Forelimb muscle (tissue), 1 donor: ENCODE measurements around the gene HOXD3. TPM values are rescaled to one million over a fixed set of nuclear protein-coding genes. Genes with fewer than 3 reads are reported as not detected.

Experiments
- DNase-seq: peaks from one replicate; pipeline ENCODE4 v3.0.0-alpha.2; 2013; ENCODE audit warnings: low read depth
- polyA plus RNA-seq: library from polyadenylated mRNA; unstranded; fragments of 120-200 nt; gene quantifications from one replicate; pipeline ENCODE4 v1.2.1, GENCODE V29; 2013; ENCODE audit not compliant: insufficient read length

The HOXD3 gene
- polyA plus RNA-seq, 1 donor: 3.3 TPM

- peak; percentile 75 for DNase-seq
These were observed 4.9 kb downstream of the HOXD3 start for GRCh38 chr2:176161825-176162626.

DNA sequence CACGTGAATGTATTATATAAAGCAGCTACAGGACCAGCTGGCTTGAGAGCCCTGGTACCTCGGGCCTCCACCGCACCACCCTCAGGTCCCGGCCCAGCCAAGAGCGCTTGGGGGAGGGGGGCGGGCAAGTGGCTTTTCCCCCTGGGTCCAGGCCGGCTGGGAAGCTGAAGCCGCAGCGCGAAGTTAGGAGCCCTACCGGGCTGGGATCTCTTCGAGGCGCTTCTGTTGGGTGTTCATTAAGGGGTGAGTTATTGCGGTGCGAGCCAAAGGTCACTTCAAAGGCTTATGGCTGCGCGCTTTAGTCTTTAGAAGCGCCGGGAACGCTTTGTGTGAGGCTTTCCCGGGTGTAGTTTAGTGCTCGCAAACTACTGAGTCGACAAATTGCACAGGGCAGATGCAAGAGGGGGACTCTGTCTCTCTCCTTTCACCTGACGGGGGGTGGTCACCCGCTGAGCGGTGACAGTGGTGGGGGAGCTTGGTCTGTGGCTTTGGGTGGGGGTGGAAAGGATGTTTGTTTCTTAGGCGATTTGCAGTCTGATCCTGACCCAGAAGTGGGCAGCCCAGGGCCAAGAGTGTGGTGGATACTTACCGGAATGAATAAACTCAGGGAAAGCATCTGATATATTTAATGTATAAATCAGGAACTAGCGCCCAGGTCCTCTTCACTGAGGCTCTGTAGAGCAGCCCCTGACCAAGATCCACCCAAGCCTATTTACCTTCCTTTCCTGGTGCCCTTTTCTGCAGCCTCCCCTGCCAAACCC, 6.0 kb downstream of the HOXD3 start:
- DNase-seq: no peak

- DNase-seq: no peak
These were observed 6.6 kb downstream of the HOXD3 start for GRCh38 chr2:176163672-176164056.

GRCh38 chr2:176164201-176164600, 7.1 kb downstream of the HOXD3 start:
- DNase-seq: no peak

GRCh38 chr2:176164611-176165369, 7.7 kb downstream of the HOXD3 start:
- DNase-seq: no peak

DNA sequence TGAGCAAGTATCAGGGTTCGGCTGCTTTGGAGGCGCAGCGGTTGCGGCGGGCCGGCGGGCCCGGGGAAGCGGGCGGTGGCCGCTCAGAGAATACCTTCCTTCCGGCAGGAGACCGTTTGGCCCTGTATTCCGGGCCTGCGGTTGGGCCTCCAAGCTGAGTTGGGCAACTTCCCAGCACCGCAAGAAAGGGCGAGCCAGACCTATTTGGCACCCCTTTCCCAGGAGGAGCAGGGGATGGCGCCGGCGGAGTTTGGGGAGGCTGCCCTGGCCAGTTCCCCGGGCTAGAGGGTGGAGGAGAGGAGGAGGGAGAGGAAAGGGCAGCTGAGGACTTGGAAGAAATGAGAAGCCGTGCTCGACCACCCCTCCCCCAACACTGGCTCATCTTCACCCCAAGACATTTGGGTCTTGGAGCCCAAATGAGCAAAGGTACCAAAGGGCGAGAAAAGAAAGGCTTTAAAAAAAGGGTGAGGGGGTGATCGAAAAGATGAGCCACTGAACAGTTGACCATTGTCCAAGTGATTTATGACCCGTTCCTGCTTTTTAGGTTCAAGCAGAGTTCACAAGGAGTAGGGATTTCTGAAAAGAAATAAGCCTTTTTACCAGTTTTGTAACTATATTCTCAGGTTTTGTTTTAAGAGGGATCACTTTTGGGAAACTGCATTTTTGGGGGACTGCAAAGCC, 8.4 kb downstream of the HOXD3 start:
- no peak for DNase-seq

DNA sequence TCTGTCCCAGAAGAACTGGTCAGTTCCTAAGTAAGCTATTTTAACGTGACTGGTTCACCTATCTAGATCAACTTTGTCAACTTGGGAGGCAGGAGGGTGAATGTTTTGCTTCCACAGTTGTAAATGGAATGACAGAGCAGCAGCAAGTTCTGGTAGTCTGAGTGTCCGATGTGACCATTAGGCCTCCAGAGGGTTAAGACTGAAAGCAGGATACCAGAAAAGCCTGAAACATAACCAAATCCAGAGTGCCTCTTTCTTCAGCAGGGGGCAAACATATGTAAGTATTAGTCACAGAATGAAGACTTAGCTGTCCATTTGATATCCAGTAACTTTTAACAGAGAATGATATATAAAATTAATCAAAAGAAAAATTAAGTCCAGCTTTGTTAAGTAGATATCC, 9.2 kb downstream of the HOXD3 start:
- no peak for DNase-seq

- no peak for DNase-seq
These were observed 10.3 kb downstream of the HOXD3 start for GRCh38 chr2:176167398-176167797.

- no peak for DNase-seq
These were observed 12.1 kb downstream of the HOXD3 start for GRCh38 chr2:176169181-176169580.

DNA sequence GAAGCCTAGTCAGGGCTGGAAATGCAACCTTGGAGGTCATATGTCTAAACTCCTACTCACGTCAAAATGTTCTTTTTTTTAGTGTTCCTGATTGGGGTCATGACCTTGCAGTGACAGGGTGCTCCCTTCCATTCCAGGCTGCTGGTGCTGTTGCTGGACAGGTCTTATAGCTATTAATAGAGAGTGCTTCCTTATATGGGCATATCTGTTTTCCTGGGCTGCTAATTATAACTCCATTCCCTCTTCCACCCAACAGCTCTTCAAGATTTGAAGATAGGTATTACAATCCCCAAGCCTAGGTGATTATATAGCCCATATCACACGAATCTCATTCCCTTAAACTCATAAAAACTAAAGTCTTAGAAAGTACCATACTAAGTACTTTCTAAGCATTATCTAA, 12.6 kb downstream of the HOXD3 start:
- no peak for DNase-seq

DNA sequence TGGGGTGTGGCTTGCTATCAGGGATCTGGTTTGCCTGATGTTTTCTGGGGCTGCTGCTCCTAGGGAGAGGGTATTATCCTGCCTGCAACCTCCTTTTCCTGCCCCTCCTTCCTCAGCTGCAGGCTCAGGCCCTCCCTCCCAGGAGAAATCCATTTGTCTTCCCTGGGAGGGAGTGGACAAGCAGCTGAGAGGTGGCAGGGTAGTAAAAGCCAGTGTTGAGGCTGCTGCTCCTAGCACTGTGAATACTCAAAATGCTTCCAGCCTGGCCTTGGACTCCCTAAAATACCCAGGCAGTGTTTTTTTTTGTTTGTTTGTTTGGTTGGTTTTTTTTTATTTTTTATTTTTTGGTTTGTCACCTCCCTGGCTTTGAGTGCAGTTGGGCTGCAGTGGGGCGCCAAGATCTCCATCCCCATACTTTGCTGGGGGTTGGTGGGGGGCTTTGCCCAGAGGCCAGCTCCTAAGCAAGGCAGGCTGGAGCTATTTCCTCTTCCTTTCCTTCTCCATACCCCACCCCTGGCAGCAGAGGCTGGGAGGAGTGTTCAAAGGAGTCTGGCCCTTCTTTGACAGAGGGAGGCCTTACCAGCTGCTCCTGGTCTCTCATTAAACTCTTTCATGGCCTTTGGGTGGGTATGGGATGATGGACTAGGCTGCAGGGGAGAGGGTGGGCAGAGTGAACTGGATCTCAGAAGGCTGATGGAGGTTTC, 13.6 kb downstream of the HOXD3 start:
- DNase-seq: no peak

- no peak for DNase-seq
These were observed 14.4 kb downstream of the HOXD3 start for GRCh38 chr2:176171351-176172006.

- no peak for DNase-seq
These were observed 15.1 kb downstream of the HOXD3 start for GRCh38 chr2:176172007-176172894.

- no peak for DNase-seq
These were observed 15.9 kb downstream of the HOXD3 start for GRCh38 chr2:176172895-176173566.

- no peak for DNase-seq
These were observed 16.7 kb downstream of the HOXD3 start for GRCh38 chr2:176173567-176174381.

GRCh38 chr2:176174382-176174823, 17.3 kb downstream of the HOXD3 start:
- no peak for DNase-seq

DNA sequence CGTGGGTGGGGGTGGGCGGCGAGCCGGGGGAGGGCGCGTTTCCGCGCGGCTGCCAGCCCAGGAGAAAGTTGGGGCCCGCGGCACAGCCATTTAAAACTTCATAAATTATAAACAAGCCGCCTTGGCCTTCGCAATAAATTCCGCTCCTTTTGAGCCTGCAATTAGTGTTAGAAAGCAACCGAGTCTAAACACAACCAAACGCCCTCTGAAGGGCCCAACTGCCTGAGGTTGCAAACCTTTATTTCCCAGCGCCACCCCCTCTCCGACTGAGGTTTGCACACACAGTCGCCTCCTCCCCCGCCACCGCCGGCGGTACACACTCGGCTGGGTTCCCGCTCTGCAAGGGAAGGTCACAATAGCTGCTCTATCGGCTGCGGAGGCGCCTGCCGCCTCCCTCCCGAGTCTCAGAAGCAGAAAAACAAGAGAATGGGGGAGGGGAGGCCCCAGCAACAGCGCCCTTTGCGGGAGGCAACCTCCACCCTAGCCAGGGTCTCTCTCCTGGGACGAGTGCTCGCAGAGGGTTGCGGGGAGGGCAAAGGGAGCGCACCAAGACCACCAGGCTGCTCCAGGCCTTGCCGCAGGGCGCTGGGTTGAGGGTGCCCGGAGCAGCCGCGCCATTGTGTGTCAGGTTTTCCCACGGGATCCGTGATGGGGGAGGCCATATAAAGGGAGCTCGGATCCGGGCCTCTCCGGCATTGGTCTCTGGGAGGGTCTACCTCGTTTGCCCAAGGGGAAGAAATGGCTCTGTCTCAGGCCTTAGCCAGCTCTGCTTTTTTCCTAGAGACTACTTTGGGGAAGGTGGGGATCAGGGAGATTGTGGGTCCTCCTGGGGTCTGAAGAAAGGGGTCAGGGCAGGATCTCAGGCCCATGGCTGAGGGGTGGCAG, 18.0 kb downstream of the HOXD3 start:
- DNase-seq: no peak
